A172 (cell line): ENCODE results near the gene SLC22A17. TPM values are rescaled to one million over a fixed set of nuclear protein-coding genes. Genes with fewer than 3 reads are reported as not detected.

Experiments
- DNase-seq: peaks from one replicate; pipeline ENCODE4 v3.0.0-alpha.2; 2015; ENCODE audit warnings: low spot score
- total RNA-seq: library from RNA; depleted of rRNA; stranded (reverse); fragments of >200 nt; shearing (Covaris generic); gene quantifications from 2 replicates; pipeline ENCODE4 v1.2.3, GENCODE V29; 2014

Gene SLC22A17
- total RNA-seq, 1 experiment from 2014 or later, result 10.3 TPM

DNA sequence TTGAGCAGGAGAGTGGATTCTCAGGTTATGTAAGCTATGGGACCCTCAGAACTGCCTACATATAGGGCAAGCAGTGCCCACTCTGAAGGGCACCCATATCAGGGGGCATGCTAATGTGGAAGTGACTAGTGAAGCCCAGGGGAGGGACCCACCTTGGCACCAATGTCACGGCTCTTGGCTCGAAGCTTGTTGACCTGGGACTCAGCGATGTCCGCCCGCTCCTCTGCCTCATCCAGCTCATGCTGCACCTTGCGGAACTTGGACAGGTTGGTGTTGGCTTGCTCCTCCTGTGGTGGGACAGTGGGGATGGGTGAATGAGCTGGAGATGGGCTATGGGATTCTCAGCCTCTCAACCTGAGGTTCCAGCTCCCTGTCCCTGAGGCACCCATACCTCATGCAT lies 29.6 kb upstream of the SLC22A17 start:
- DNase-seq, result no peak

DNA sequence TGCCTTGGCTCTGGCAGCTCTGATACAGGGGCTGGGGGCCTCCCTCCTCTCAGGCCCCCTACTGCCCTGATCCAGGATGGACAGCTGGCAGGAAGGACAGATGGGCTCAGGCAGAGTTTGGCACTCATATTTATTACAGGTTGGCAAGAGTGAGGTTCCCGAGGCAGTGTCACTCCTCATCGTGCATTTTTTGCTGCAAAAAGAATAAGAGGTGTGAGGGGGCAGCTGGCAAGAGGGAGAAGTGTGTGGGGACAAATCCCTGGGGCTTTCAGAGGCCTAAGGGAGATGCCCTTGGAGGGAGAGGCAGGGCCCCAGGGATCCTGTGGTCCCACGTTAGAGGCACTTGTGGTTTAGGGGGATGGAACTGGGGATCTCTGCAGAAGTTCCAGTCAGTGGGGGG lies 29.2 kb upstream of the SLC22A17 start:
- DNase-seq, result no peak

DNA sequence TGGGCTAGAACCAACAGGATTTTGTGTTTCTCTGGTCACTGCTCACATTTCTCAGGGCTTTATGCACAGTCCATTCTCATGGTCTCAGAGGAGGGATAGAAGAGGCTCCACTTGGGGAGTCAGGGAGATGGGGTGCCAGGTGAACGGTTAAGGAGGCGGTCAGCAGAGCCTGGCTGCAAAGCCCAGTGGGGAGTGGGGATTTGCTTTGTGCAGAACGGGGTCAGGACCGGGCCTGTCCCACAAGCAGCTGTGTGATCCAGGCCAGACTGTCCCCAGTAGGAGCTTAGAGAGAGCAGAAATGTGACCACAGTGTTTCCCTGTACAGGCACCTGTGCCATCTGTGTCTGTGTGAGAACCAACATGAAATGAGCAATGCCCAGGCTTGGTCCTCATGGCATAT lies 28.3 kb upstream of the SLC22A17 start:
- no peak for DNase-seq

DNA sequence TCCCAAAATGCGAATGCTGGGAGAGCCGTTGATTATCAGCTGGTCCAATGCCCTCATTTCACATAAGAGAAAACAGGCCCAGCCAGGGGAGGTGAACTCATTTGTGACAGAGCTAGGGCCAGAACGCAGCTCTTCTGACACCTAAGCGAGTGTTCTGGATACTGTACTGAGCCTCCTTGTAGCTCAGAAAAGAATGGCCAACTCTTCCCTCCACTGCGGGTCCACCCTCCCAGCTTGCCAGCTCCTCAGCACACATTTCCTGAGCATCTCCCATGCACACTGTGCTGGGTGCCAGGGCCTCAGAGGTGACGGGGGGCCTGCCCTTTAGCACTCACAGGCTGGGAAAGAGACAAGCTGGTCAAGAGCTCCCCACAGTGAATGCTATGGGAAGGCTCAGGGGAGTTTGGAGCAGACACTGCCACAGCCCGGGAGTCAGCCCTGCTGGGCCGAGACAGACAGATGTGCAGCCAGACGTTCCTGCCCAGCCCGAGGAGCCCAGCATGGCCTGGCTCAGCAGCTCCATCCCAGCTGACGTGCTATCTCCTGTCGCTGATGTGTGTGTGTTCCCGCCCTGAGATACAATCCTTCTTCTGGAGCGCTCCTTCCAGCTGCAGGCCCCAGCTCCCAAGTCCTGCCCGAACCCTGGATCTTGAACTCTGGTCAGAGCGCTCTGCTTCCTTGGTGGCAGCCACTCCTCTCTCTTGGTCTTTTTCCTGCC lies 27.7 kb upstream of the SLC22A17 start:
- no peak for DNase-seq

DNA sequence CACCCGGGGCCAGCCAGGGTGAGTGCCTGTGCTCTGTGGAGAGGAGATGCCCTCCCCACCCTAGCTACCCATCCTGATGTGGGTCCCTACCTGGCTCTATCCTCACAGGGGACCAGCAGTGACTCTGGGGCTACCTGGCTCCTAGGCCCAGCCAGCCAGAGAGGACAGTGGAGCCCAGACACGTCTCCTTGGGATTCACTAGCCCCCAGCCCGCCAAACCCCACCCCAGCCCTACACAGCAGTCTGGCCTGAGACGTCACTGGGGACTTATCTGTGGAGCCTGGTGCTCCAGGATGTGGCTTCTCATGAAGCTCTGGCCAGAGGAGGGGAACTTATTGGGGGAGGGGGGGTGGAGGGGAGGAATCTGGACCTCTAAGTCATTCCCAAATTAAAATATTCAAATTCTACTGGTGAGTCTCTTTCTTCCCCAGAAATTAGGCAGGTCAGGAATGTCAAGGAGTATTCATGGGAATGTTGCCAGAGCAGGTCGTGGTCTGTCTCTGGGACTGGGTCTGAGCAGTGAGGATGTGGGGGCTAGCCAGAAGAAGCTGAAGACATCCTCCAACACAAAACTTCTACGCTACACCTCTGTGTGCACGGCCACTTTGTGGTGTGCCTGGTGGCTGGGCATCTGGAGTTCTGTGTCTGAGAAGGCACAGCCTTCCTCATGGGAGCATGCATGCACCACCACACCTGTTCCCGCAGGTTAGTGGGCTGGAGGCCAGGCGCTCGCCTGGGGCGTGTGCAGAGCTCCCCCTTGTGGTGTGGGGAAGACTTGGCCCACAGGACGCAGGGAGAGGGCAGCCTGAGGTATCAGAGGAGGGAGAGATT lies 26.9 kb upstream of the SLC22A17 start:
- peak; percentile 10 for DNase-seq

DNA sequence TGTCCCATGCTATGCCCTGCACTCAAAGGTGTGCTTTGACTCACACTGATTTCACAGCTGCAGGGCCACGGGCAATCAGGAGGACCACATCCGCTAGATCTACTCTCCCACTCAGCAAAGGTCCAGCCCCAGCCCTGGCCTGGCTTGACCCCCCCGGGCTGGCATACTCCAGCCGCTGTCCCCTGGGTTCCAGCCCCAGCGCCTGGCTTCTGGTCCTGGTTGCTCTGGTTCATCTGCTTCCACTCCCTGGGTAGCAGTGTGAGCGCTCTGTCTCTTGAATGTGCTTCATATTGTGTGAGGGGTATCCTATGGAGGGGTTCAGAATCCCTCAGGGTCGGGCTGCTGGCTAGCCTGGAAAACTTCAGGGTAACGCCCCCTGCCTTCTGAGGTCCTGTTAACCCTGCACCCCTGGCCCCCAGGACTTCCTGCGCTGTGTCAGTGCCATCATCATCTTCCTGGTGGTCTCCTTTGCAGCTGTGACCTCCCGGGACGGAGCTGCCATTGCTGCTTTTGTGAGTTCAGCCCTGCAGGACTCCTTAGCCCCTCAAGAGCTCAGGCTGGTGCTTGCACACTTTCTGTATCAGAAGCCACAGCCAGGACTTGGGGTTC lies 26.0 kb upstream of the SLC22A17 start:
- DNase-seq, result no peak

DNA sequence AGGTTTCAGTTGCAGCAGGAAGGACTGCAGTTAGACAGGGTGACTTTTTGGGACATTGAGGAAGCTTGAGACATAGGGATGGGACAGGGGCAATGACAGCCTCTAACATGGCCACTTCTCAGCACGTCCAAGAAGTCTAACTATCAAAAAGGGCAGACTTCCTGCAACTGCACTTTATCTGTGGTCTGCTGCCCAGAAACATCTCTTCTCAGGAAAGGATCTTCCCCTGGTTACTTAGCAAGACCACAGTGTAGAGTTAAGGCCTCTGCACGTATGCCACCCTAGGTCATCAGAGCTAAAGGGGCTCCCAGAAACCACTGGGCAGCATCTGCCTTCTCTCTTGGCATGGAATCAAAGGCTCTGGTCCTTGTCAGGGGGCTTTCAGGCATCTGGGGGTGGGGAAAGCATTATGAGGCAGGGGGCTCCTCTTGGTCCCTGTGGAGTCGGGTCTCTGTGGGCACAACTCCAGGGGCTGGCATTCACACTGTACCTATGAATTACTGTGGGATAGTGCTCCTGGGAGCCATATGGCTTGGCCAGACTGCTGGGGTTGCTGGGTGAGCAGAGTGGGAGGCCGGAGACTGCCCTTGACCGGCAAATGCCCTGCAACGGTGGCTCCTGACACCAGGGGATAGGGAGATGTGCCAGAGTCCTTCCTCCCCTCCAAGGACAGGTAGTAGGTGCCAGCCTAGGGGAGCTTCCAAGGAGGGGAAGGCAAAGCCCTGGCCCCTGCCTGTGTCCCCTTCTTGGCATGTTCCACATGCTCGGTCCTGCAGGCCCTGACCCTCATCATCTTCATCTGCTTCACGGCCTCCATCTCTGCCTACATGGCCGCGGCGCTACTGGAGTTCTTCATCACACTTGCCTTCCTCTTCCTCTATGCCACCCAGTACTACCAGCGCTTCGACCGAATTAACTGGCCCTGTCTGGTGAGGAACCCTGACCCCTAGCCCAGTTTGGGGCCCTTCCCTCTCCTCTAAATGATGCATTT lies 25.2 kb upstream of the SLC22A17 start:
- DNase-seq, result no peak

DNA sequence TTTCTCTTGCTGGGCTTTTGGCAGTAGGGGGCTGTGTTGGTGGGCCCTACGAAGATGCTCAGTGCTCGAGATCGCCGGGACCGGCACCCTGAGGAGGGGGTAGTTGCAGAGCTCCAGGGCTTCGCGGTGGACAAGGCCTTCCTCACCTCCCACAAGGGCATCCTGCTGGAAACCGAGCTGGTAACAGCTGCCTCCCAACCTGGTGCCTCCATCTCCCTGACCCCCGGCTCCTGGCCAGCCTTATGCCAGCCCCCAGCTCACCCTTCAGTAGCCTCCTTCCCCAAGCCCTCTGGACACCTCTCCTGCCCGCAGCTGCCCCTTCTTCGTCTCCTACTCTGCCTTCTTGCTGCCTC lies 24.5 kb upstream of the SLC22A17 start:
- DNase-seq, result no peak

DNA sequence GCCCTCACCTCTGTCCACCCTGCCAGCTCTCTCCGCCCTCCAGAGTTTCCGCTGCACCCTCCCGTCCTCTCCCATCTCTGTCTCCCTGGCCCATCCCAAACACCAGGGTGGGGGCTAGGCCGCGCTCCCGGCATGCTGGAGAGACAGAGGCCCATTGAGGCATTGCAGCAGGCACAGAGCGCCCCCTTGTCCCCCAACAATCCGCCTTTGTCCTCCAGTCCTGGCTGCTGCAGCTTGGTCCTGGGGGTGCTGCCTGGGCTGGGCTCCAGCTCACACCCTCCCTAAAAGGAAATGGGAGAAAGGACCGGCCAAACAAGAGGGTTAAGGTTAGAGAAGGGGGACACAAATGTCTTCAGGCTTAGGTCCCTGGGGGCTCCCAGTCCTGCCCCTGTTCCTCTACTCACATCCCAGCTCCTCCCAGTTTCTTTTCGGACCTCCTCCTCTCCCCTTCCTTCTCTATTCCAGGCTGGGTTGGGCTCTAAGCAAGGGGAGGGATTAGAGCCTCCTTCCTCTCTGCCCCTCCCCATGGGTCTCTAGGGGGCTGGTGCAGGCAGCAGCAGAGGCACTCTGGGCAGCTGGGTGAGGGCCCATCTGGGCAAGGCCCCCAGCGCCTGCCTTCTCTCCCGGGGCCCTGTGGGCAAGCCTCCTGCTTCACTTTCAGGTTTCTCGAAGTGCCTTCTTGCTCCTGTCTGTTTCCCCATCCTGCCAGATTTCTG lies 24.0 kb upstream of the SLC22A17 start, which contains the start of gene CMTM5:
Gene CMTM5, plus strand, starts transcription at position 565 of the 716 bp plus-strand sequence. CDS start 206 bp downstream, outside the sequence.
- no peak for DNase-seq

DNA sequence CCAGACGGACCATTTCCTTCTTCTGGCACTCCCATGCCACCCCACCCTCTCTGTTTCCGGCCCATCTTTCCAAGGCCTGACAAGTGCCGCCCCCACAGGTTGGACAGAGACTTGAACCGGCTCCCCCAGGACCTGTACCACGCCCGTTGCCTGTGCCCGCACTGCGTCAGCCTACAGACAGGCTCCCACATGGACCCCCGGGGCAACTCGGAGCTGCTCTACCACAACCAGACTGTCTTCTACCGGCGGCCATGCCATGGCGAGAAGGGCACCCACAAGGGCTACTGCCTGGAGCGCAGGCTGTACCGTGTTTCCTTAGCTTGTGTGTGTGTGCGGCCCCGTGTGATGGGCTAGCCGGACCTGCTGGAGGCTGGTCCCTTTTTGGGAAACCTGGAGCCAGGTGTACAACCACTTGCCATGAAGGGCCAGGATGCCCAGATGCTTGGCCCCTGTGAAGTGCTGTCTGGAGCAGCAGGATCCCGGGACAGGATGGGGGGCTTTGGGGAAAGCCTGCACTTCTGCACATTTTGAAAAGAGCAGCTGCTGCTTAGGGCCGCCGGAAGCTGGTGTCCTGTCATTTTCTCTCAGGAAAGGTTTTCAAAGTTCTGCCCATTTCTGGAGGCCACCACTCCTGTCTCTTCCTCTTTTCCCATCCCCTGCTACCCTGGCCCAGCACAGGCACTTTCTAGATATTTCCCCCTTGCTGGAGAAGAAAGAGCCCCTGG lies 23.0 kb upstream of the SLC22A17 start:
- DNase-seq, result no peak

DNA sequence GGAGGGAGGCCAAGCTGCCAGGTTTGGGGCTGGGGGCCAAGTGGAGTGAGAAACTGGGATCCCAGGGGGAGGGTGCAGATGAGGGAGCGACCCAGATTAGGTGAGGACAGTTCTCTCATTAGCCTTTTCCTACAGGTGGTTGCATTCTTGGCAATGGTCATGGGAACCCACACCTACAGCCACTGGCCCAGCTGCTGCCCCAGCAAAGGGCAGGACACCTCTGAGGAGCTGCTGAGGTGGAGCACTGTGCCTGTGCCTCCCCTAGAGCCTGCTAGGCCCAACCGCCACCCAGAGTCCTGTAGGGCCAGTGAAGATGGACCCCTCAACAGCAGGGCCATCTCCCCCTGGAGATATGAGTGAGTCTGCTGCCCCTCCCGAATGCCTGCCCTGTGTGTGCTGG lies 20.4 kb upstream of the SLC22A17 start:
- DNase-seq, result no peak

DNA sequence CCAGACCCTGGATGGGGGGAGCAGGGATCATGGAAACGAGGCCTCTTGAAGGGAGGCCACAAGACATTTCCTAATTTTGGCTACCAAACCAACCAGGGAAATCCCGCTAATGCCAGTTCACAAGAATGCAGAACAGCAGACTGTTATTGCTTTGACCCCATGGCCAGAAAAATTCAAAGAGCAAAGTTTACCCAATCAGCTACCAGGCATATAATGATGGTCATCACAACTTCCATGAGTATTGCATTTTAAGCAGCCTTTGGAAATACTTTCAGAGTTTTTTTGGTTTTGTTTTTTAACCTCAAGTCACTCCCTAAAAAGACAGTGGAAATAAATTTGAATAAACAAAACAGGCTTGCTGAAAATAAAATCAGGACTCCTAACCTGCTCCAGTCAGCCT lies 19.8 kb upstream of the SLC22A17 start, which contains the start of gene IL25:
Gene IL25, plus strand, starts transcription at position 301 of the 400 bp plus-strand sequence.
- no peak for DNase-seq

DNA sequence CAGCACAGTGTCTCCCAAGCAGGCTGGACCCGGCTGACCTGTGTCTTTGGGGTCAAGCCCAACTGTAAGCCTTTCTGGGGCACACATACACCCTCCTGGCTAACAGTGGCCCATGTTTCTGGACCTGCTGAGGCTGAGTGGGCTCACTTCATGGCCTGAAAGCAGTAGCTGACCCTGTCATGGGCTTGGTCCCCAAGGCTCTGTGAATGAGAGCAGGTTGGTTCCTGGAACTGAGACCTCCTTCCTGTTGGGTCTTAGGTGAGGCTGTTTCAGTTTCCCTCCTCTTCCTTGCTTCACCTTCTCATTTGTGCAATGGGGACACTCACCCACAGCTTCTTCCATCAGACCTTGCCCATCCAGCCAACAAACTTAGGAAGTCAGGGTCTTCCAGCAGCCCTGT lies 19.2 kb upstream of the SLC22A17 start:
- no peak for DNase-seq

DNA sequence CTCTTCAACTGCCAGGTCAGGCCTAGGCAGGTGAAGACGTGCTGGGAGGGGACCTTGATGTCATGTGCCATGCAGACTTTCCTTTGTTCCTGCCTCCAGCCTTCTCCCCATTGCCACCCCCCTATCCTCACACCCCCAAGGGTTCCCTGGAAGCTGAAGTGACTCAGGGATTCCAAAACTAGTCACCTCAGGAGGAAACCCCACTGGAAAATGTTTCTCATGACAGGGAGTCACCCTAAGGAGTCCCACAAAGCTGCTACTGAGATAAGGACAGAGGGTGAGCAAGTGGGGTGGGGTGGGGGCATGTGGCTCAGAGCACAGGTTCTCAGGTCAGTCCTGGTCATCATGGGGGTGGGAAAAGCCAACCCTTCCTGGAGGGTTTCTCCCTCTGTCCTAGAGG lies 17.5 kb upstream of the SLC22A17 start:
- no peak for DNase-seq

DNA sequence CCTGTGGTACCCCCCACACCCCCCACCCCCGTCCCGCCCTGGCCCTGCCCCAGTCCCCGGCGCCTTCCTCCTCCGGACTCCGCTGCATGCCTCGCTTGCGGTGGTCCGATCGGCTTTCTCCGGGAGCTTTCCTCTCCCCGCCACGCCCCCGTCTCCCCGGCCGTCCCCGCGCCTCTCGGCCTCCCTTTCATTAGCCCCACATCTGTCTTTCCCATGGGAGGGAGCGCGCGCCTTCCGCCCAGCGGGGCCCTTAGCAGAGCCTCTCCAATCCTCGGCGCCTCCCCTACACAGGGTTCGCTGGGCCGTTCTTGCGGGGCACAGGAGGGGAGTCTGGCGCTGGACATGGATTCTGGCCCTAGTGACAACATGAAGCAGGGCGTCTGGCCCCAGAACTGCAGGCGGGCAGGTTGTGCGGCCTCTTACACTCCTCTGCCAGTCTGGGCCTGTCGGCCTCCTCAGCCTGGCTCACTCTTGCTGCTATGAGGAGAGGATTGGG lies 13.8 kb upstream of the SLC22A17 start:
- no peak for DNase-seq

DNA sequence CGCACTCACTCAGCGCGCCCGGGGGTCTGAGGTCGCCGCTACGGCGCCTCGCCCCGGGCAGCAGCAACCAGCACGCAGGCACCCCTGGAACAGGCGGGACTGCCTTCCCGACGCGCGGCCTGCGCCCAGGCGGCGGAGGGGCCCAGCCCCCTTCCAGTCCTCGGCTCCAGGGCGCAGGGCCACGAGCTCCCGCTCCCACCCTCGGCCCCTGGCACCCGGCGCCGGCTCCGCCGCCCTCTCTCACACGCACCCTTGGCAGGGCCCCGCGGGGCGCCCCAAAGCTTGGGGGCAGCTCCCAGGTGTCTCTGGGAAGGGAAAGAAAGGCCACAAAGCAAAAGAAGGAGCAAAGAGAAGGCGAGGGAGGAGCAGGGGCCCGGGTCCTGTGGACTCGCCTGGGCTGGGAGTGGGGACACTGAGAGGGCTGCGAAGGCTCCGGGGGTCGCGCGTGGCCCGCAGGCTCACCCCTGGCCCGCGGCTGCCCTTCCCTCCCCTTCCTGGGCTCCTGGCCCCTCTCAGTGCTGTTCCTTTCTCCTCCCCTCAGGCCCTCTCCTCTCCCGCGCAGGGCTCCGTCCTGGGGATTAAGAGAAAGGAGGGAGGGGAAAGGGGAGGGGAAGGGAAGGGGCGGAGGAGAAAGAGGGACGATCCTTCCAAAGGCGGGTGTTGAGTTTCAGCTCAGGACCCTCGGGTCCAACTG lies 13.2 kb upstream of the SLC22A17 start:
- DNase-seq, result no peak

DNA sequence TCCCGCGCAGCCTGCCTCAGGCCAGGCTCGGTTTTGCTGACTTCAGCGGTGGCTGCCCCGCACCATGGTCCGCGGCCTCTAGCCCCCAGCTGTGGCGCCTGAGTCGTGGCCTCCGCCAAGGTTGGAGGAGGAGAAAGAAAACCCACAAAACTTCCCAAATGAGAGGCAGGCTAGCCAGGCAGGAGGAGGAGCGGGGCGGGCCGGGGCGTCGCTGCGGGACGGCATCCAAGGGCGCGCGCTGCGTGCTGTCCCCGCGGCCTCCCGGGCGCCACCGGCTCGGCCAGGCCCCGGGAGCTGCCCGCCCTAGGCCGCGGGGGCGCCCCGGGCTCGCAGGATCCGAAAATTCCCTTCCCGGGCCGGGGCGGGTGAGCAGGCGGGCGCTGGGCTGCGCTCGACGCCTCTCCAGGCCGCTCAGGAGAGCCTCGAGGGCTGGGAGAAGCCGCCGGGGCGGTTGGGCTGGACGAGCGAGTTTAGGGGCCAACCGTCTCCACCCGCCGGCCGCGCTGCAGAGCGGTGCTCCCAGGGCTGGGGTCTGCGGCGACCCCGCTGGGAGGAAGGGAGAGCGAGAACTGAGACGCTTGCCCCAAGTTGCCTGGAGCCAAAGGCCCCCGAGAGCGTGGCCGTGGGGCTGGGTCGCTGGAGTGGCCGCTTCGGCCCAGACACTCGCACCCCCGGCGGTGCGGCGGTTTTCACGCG lies 12.5 kb upstream of the SLC22A17 start, which contains the start of gene EFS:
Gene EFS, minus strand, starts transcription at position 137 of the 696 bp plus-strand sequence. CDS start 147 bp downstream, outside the sequence.
- DNase-seq, result no peak
